Tibial nerve (tissue), 4 donors: ENCODE results near the gene RNF213. TPM values are rescaled to one million over a fixed set of nuclear protein-coding genes. Genes with fewer than 3 reads are reported as not detected.

Experiments
- DNase-seq, 2 donors: peaks; one replicate each; pipeline ENCODE4 v3.0.0-alpha.2; 2019; ENCODE audit warnings: low spot score in 2 of 2
- H3K27ac ChIP-seq, 4 donors: fragments of 200-600 bp; sonication (generic) in 3 of 4; one replicate each; pipeline ENCODE4 v1.5.1; 2017 to 2019; ENCODE audit warnings: mild to moderate bottlenecking in 1 of 4
- H3K27me3 ChIP-seq, 2 donors: fragments of 200-600 bp; sonication (generic) in 1 of 2; one replicate each; pipeline versions ENCODE4 v1.5.1 to v1.6.0; 2017 to 2019
- H3K36me3 ChIP-seq, 3 donors: fragments of 200-600 bp; sonication (generic); one replicate each; pipeline ENCODE4 v1.5.1; 2018 to 2019
- H3K4me1 ChIP-seq, 4 donors: fragments of 200-600 bp; sonication (generic) in 3 of 4; one replicate each; pipeline ENCODE4 v1.5.1; 2017 to 2019
- H3K4me3 ChIP-seq, 4 donors: fragments of 200-600 bp; sonication (generic) in 3 of 4; one replicate each; pipeline ENCODE4 v1.5.1; 2017 to 2019; ENCODE audit warnings: mild to moderate bottlenecking in 1 of 4, moderate library complexity in 1 of 4
- H3K9me3 ChIP-seq, 4 donors: fragments of 200-600 bp; sonication (generic) in 3 of 4; one replicate each; pipeline ENCODE4 v1.5.1; 2017 to 2019
- CTCF ChIP-seq, 5 experiments: fragments of 200-600 bp in 3 of 5; fragments of 450-650 bp in 2 of 5; sonication (generic) in 3 of 5; IDR thresholded peaks; one replicate each; pipeline ENCODE4 v1.5.1; 2016 to 2019; ENCODE audit warnings: antibody characterized with exemption in 5 of 5, mild to moderate bottlenecking in 3 of 5, moderate library complexity in 2 of 5
- EP300 ChIP-seq, 2 donors: sonication (generic); formaldehyde crosslinking; IDR thresholded peaks; one replicate each; pipeline ENCODE4 v1.6.1; 2017; ENCODE audit warnings: antibody characterized with exemption in 2 of 2, mild to moderate bottlenecking in 1 of 2
- POLR2A ChIP-seq, 2 donors: fragments of 450-650 bp; IDR thresholded peaks; one replicate each; pipeline ENCODE4 v1.6.1; 2017; ENCODE audit warnings: antibody characterized with exemption in 2 of 2, mild to moderate bottlenecking in 2 of 2, moderate library complexity in 2 of 2
- WGBS, 2 donors: methylation state at CpG; one replicate each; pipeline ENCODE4 v1.1.5; 2018; 5-methylcytosine and 5-hydroxymethylcytosine counted together
- total RNA-seq, 4 donors: library from RNA; depleted of rRNA; stranded (reverse); fragments of >200 nt; gene quantifications; one replicate each; pipeline ENCODE4 v1.1.0, GENCODE V29; 2016

RNF213 gene
- total RNA-seq, 4 donors from 2014 or later, result 107 to 148 (median 119) TPM

GRCh38 chr17:80354336-80354735 is 93.7 kb downstream of the RNF213 start:
- Histone ChIP-seq H3K27me3 (no peaks in the 10 kb centered on the region), H3K4me3 (no peak overlapping the region), H3K27ac (no peak overlapping the region), H3K4me1 (no peaks in the 10 kb centered on the region), H3K36me3 (peaks cover 5 to 99% (median 50%) of the 10 kb centered on the region in 3 donors), H3K9me3 (no peaks in the 10 kb centered on the region)
- WGBS, 2 donors, result 90% methylated on average over 9 of the region's 9 CpGs
- TF ChIP-seq EP300 (IDR thresholded peaks at IDR 0.05) (no peak), POLR2A (IDR thresholded peaks at IDR 0.05) (no peak), CTCF (IDR thresholded peaks at IDR 0.05) (no peak)
- DNase-seq, result no peak

- Histone ChIP-seq H3K9me3 (no peaks in the 10 kb centered on the region), H3K27ac (no peak overlapping the region), H3K36me3 (peaks cover 5 to 99% (median 62%) of the 10 kb centered on the region in 3 donors), H3K4me3 (no peak overlapping the region), H3K4me1 (no peaks in the 10 kb centered on the region), H3K27me3 (no peaks in the 10 kb centered on the region)
- no peak for DNase-seq
- TF ChIP-seq POLR2A (IDR thresholded peaks at IDR 0.05) (no peak), EP300 (IDR thresholded peaks at IDR 0.05) (no peak), CTCF (IDR thresholded peaks at IDR 0.05) (no peak)
- 93 to 94% methylated on average over 23 to 24 of the region's 24 CpGs for WGBS, 2 donors
Measured at GRCh38 chr17:80356231-80356856, 95.7 kb downstream of the RNF213 start.

GRCh38 chr17:80358131-80358530 is 97.5 kb downstream of the RNF213 start:
- H3K4me3 ChIP-seq, result no peak overlapping the region
- H3K9me3 ChIP-seq, result no peaks in the 10 kb centered on the region
- H3K27ac ChIP-seq, result no peak overlapping the region
- no peak for DNase-seq
- no peaks in the 10 kb centered on the region for H3K27me3 ChIP-seq
- 91 to 93% methylated on average over 9 of the region's 9 CpGs for WGBS, 2 donors
- TF ChIP-seq CTCF (IDR thresholded peaks at IDR 0.05) (no peak), EP300 (IDR thresholded peaks at IDR 0.05) (no peak), POLR2A (IDR thresholded peaks at IDR 0.05) (no peak)
- H3K4me1 ChIP-seq, result peaks cover 0 to 14% (median 0%) of the 10 kb centered on the region in 4 donors
- H3K36me3 ChIP-seq, result peaks cover 4 to 92% (median 55%) of the 10 kb centered on the region in 3 donors

GRCh38 chr17:80358861-80359260 is 98.2 kb downstream of the RNF213 start:
- H3K4me3 ChIP-seq, result no peak overlapping the region
- no peak overlapping the region for H3K27ac ChIP-seq
- peaks cover 5 to 92% (median 47%) of the 10 kb centered on the region in 3 donors for H3K36me3 ChIP-seq
- no peaks in the 10 kb centered on the region for H3K9me3 ChIP-seq
- DNase-seq, result no peak
- no peaks in the 10 kb centered on the region for H3K27me3 ChIP-seq
- 92 to 97% methylated on average over 10 to 11 of the region's 11 CpGs for WGBS, 2 donors
- peaks cover 0 to 21% (median 0%) of the 10 kb centered on the region in 4 donors for H3K4me1 ChIP-seq
- TF ChIP-seq CTCF (IDR thresholded peaks at IDR 0.05) (no peak), POLR2A (IDR thresholded peaks at IDR 0.05) (no peak), EP300 (IDR thresholded peaks at IDR 0.05) (no peak)

- H3K27ac ChIP-seq, result no peak overlapping the region
- no peaks in the 10 kb centered on the region for H3K27me3 ChIP-seq
- DNase-seq, result no peak
- no peaks in the 10 kb centered on the region for H3K9me3 ChIP-seq
- WGBS, 2 donors, result 81 to 85% methylated on average over 8 of the region's 8 CpGs
- TF ChIP-seq POLR2A (IDR thresholded peaks at IDR 0.05) (no peak), EP300 (IDR thresholded peaks at IDR 0.05) (peak in 1 of 2 donors; percentile 26), CTCF (IDR thresholded peaks at IDR 0.05) (no peak)
- H3K4me3 ChIP-seq, result no peak overlapping the region
- peaks cover 11 to 92% (median 46%) of the 10 kb centered on the region in 3 donors for H3K36me3 ChIP-seq
- peaks cover 0 to 21% (median 0%) of the 10 kb centered on the region in 4 donors for H3K4me1 ChIP-seq
Measured at GRCh38 chr17:80359422-80360110, 98.9 kb downstream of the RNF213 start.
